IMR-90 (cell line): ENCODE data around the gene UTP14C. TPM values are rescaled to one million over a fixed set of nuclear protein-coding genes. Genes with fewer than 3 reads are reported as not detected.
A peak's percentile ranks its signal among the peaks of the same experiment; 100 is the strongest.

Source experiments
- ATAC-seq: fragments of 200-7000 bp; cut with Tn5 transposase; 2 replicates; pipeline ENCODE4 v1.9.1; 2020; ENCODE audit warnings: low read depth, mild to moderate bottlenecking, moderate library complexity
- BruUV-seq: library from RNA; stranded (reverse); fragments of 400-500 nt; replicated peaks from 2 replicates; lab custom pipeline; 2021; lab: Mats Ljungman, UMichigan
- CTCF ChIA-PET: fragments of 300-600 bp; formaldehyde crosslinking; extraction: SDS; loops from one replicate; lab custom pipeline; 2021; ENCODE audit warnings: antibody characterized with exemption; lab: Yijun Ruan, JAX
- POLR2A ChIA-PET: fragments of 300-600 bp; sonication (Branson Sonifier 250); formaldehyde crosslinking; loops from one replicate; lab custom pipeline; 2022; ENCODE audit warnings: antibody characterized with exemption; ENCODE audit not compliant: unreplicated experiment; lab: Charles Lee
- DNase-seq: peaks from one replicate; pipeline ENCODE4 v3.0.0; 2013
- H2AFZ ChIP-seq: replicated peaks from 2 replicates; pipeline ENCODE3; 2013; ENCODE audit warnings: low read length, mild to moderate bottlenecking; ENCODE audit not compliant: poor library complexity
- H2AK5ac ChIP-seq: 2 replicates; pipeline ENCODE4 v1.6.1; 2013; ENCODE audit warnings: low read depth, low read length, inconsistent platforms
- H2AK9ac ChIP-seq: replicated peaks from 2 replicates; pipeline ENCODE3; 2013; ENCODE audit warnings: mild to moderate bottlenecking, low read depth, low read length, moderate library complexity; ENCODE audit not compliant: poor library complexity
- H2BK120ac ChIP-seq: 2 replicates; pipeline ENCODE4 v1.6.1; 2013; ENCODE audit warnings: low read depth, low read length, inconsistent platforms
- H2BK15ac ChIP-seq: 3 replicates; pipeline ENCODE4 v1.6.1; 2013; ENCODE audit warnings: low read depth, low read length, inconsistent platforms
- H2BK20ac ChIP-seq: 2 replicates; pipeline ENCODE4 v1.6.1; 2013; ENCODE audit warnings: low read depth, mild to moderate bottlenecking, inconsistent platforms, low read length, moderate library complexity
- H2BK5ac ChIP-seq: 2 replicates; pipeline ENCODE4 v1.6.1; 2013; ENCODE audit warnings: mild to moderate bottlenecking, low read depth, low read length, inconsistent platforms; ENCODE audit not compliant: poor library complexity, severe bottlenecking
- H3K14ac ChIP-seq: replicated peaks from 2 replicates; pipeline ENCODE4 v1.6.1; 2013; ENCODE audit warnings: low read depth, low read length, inconsistent platforms
- H3K18ac ChIP-seq: 2 replicates; pipeline ENCODE4 v1.6.1; 2013; ENCODE audit warnings: low read depth, low read length, control low read depth
- H3K23ac ChIP-seq: 2 replicates; pipeline ENCODE4 v1.6.1; 2013; ENCODE audit warnings: low read depth, low read length, inconsistent platforms
- H3K27ac ChIP-seq: 2 replicates; pipeline ENCODE4 v1.5.1; 2013; ENCODE audit warnings: mild to moderate bottlenecking, control low read depth, low read length; ENCODE audit not compliant: insufficient read depth
- H3K27me3 ChIP-seq: 2 replicates; pipeline ENCODE4 v1.6.1; 2013; ENCODE audit warnings: low read length; ENCODE audit not compliant: control insufficient read depth, insufficient read depth
- H3K36me3 ChIP-seq: 2 replicates; pipeline ENCODE4 v1.6.1; 2013; ENCODE audit warnings: low read length, mixed read lengths; ENCODE audit not compliant: control insufficient read depth, insufficient read depth
- H3K4ac ChIP-seq: 2 replicates; pipeline ENCODE4 v1.6.1; 2013; ENCODE audit warnings: low read depth, low read length, inconsistent platforms
- H3K4me1 ChIP-seq: 2 replicates; pipeline ENCODE4 v1.6.1; 2013; ENCODE audit warnings: low read length, mixed read lengths; ENCODE audit not compliant: control insufficient read depth, insufficient read depth
- H3K4me2 ChIP-seq: 2 replicates; pipeline ENCODE4 v1.6.1; 2013; ENCODE audit warnings: low read depth, mild to moderate bottlenecking, control low read depth, low read length, moderate library complexity
- H3K4me3 ChIP-seq: 2 replicates; pipeline ENCODE4 v1.5.1; 2013; ENCODE audit warnings: low read depth, mild to moderate bottlenecking, control low read depth, low read length, moderate library complexity; ENCODE audit not compliant: insufficient read depth
- H3K56ac ChIP-seq: 2 replicates; pipeline ENCODE4 v1.6.1; 2013; ENCODE audit warnings: low read length, inconsistent platforms; ENCODE audit not compliant: insufficient read depth; ENCODE audit errors: extremely low read depth
- H3K79me1 ChIP-seq, 2 experiments: 2 replicates each; pipeline ENCODE4 v1.6.1; 2013; ENCODE audit warnings: low read length in 2 of 2, inconsistent platforms in 1 of 2, low read depth in 1 of 2
- H3K9ac ChIP-seq: 2 replicates; pipeline ENCODE4 v1.6.1; 2013; ENCODE audit warnings: low read depth, low read length, control low read depth
- H3K9me1 ChIP-seq: 2 replicates; pipeline ENCODE4 v1.6.1; 2013; ENCODE audit warnings: low read length, inconsistent platforms; ENCODE audit not compliant: insufficient read depth
- H3K9me3 ChIP-seq: 2 replicates; pipeline ENCODE4 v1.6.1; 2013; ENCODE audit warnings: low read length; ENCODE audit not compliant: control insufficient read depth, insufficient read depth
- H4K20me1 ChIP-seq: 2 replicates; pipeline ENCODE4 v1.6.1; 2013; ENCODE audit warnings: low read length, inconsistent platforms; ENCODE audit not compliant: insufficient read depth
- H4K5ac ChIP-seq: 2 replicates; pipeline ENCODE4 v1.6.1; 2013; ENCODE audit warnings: mild to moderate bottlenecking, low read depth, low read length, control low read depth
- H4K8ac ChIP-seq, 2 experiments: 2 replicates each; pipeline ENCODE4 v1.6.1; 2013; ENCODE audit warnings: low read depth in 2 of 2, low read length in 2 of 2, control low read depth in 1 of 2, inconsistent platforms in 1 of 2
- H4K91ac ChIP-seq: 2 replicates; pipeline ENCODE4 v1.6.1; 2013; ENCODE audit warnings: low read depth, low read length, inconsistent platforms; ENCODE audit not compliant: insufficient read depth
- BHLHE40 ChIP-seq: fragments of 150-350 bp; IDR thresholded peaks from 2 replicates; pipeline ENCODE4 v1.6.1; 2016; ENCODE audit warnings: mild to moderate bottlenecking, low read depth, low read length
- CEBPB ChIP-seq: IDR thresholded peaks from 2 replicates; pipeline ENCODE4 v1.6.1; 2012; ENCODE audit warnings: low read depth, low read length, improper control_type of control experiment
- CHD1 ChIP-seq: IDR thresholded peaks from 2 replicates; pipeline ENCODE4 v1.6.1; 2012; ENCODE audit warnings: low read depth, low read length, improper control_type of control experiment
- CTCF ChIP-seq: conservative IDR thresholded peaks from 2 replicates; pipeline ENCODE4 v1.5.1; 2012; ENCODE audit warnings: mild to moderate bottlenecking, low read depth, low read length, improper control_type of control experiment
- ELK1 ChIP-seq: fragments of 150-350 bp; IDR thresholded peaks from 2 replicates; pipeline ENCODE4 v1.6.1; 2016; ENCODE audit warnings: low read depth, mild to moderate bottlenecking, low read length, moderate library complexity, borderline replicate concordance
- FOS ChIP-seq: fragments of 150-350 bp; IDR thresholded peaks from 2 replicates; pipeline ENCODE4 v1.6.1; 2016; ENCODE audit warnings: low read depth, low read length
- MAFK ChIP-seq: IDR thresholded peaks from 2 replicates; pipeline ENCODE4 v1.6.1; 2012; ENCODE audit warnings: low read depth, low read length, improper control_type of control experiment
- MXI1 ChIP-seq: IDR thresholded peaks from 2 replicates; pipeline ENCODE4 v1.6.1; 2012; ENCODE audit warnings: low read depth, mild to moderate bottlenecking, low read length, moderate library complexity, borderline replicate concordance
- NFE2L2 ChIP-seq: fragments of 150-350 bp; IDR thresholded peaks from 2 replicates; pipeline ENCODE4 v1.6.1; 2016; ENCODE audit warnings: low read depth, mild to moderate bottlenecking, low read length
- POLR2A ChIP-seq: IDR thresholded peaks from 2 replicates; pipeline ENCODE4 v1.6.1; 2012; ENCODE audit warnings: mild to moderate bottlenecking, low read depth, low read length
- RAD21 ChIP-seq: IDR thresholded peaks from 2 replicates; pipeline ENCODE4 v1.6.1; 2012; ENCODE audit warnings: low read length, improper control_type of control experiment
- RCOR1 ChIP-seq: IDR thresholded peaks from 2 replicates; pipeline ENCODE4 v1.6.1; 2012; ENCODE audit warnings: mild to moderate bottlenecking, low read length, improper control_type of control experiment; ENCODE audit not compliant: insufficient replicate concordance
- RFX5 ChIP-seq: IDR thresholded peaks from 2 replicates; pipeline ENCODE4 v1.8.0; 2012; ENCODE audit warnings: low read depth, mild to moderate bottlenecking, low read length, moderate library complexity
- SMC3 ChIP-seq: fragments of 150-350 bp; IDR thresholded peaks from 2 replicates; pipeline ENCODE4 v1.6.1; 2016; ENCODE audit warnings: low read depth, mild to moderate bottlenecking, antibody characterized with exemption, low read length, moderate library complexity
- USF2 ChIP-seq: fragments of 150-350 bp; IDR thresholded peaks from 2 replicates; pipeline ENCODE4 v1.6.1; 2017; ENCODE audit warnings: mild to moderate bottlenecking, antibody characterized with exemption, low read length, low read depth
- WGBS, 2 experiments: methylation state at CpG; one replicate each; pipeline versions ENCODE4 v1.1.5 to v1.1.7; 2013; ENCODE audit warnings: missing lambda C conversion rate in 2 of 2; ENCODE audit not compliant: insufficient read length in 1 of 2; ENCODE audit errors: extremely low coverage in 2 of 2; 5-methylcytosine and 5-hydroxymethylcytosine counted together
- dilution Hi-C: fragments of 300-500 bp; cut with HindIII; formaldehyde crosslinking; loops from one replicate; pipeline ENCODE4 v1.14.3; 2018; ENCODE audit warnings: low sequenced_read_pairs; ENCODE audit not compliant: unreplicated experiment
- in situ Hi-C: fragments of 300-500 bp; cut with MboI; formaldehyde crosslinking; loops from 3 replicates; pipeline ENCODE4 v1.14.3; 2019; ENCODE audit warnings: low sequenced_read_pairs, inconsistent platforms, mixed read lengths
- intact Hi-C: fragments of 100-400 bp; cut with micrococcal nuclease; formaldehyde crosslinking; loops from 2 replicates; pipeline ENCODE4 v1.10.0; 2022
- polyA plus RNA-seq, 3 experiments: library from polyadenylated mRNA; depleted of rRNA; stranded (reverse); fragments of >200 nt; gene quantifications; 2 replicates each; pipeline ENCODE4 v1.2.3, GENCODE V29; 2012; ENCODE audit warnings: low replicate concordance in 1 of 3
- total RNA-seq: library from RNA; depleted of rRNA; stranded (reverse); fragments of >200 nt; gene quantifications from 2 replicates; pipeline ENCODE4 v1.2.3, GENCODE V29; 2012

Gene UTP14C
- total and polyA plus RNA-seq, 2 of the 4 experiments (the other 2 are of a cell fraction): 8.2 to 12.5 TPM

- intact Hi-C loops: loop anchor here (1.0 to 5.0 kb wide), 2 partner anchors 126 to 201 kb away; no protein-coding TSS in a partner anchor
- H3K36me3 ChIP-seq: no peaks in the 10 kb centered on the region
- H4K91ac ChIP-seq: no peak overlapping the region
- H2AFZ ChIP-seq: peak overlapping the region; percentile 59
- ChIA-PET CTCF (interaction anchor here (1.2 kb wide), 1 partner anchor 9 kb away, joined by 4 read pairs; no protein-coding TSS in a partner anchor), POLR2A (no interaction called here)
- no peak overlapping the region for H4K8ac ChIP-seq
- H3K4me2 ChIP-seq: no peak overlapping the region
- H3K23ac ChIP-seq: no peak overlapping the region
- ATAC-seq (peak; percentile 75), DNase-seq (peak; percentile 49)
- no peak overlapping the region for H4K5ac ChIP-seq
- no peak overlapping the region for H3K4me3 ChIP-seq
- no peaks in the 10 kb centered on the region for H3K9me1 ChIP-seq
- no peak overlapping the region for H3K18ac ChIP-seq
- H2BK5ac ChIP-seq: no peak overlapping the region
- H3K4me1 ChIP-seq: peaks cover 12% of the 10 kb centered on the region
- peak overlapping the region; percentile 32 for H2AK9ac ChIP-seq
- no peaks in the 10 kb centered on the region for H3K79me1 ChIP-seq
- H3K14ac ChIP-seq: no peak overlapping the region
- WGBS, 2 experiments: 71 to 100% methylated on average over 1 to 2 of the region's 3 CpGs
- H3K56ac ChIP-seq: no peak overlapping the region
- H3K9me3 ChIP-seq: no peaks in the 10 kb centered on the region
- H3K9ac ChIP-seq: no peak overlapping the region
- H3K27ac ChIP-seq: no peak overlapping the region
- H2BK120ac ChIP-seq: no peak overlapping the region
- H3K4ac ChIP-seq: no peak overlapping the region
- H2BK15ac ChIP-seq: no peak overlapping the region
- peaks cover 5% of the 10 kb centered on the region; the same call in 1 of the 2 replicates for H4K20me1 ChIP-seq
- H3K27me3 ChIP-seq: peaks cover 32% of the 10 kb centered on the region
- dilution Hi-C loops: no loop called here
- no peak overlapping the region for H2AK5ac ChIP-seq
- BruUV-seq: no TSS peak
- H2BK20ac ChIP-seq: no peak overlapping the region
- in situ Hi-C loops: loop anchor here (5.0 to 25.0 kb wide), 2 partner anchors 126 to 461 kb away; partner anchors contain the start of genes CKAP2, NEK5 and VPS36
- TF ChIP-seq RCOR1 (no peak), CEBPB (no peak), BHLHE40 (no peak), POLR2A (no peak), RAD21 (peak; percentile 52), ELK1 (no peak), MXI1 (no peak), SMC3 (peak; percentile 46; the same call in 1 of the 2 replicates), RFX5 (no peak), NFE2L2 (no peak), CHD1 (no peak), MAFK (no peak), FOS (no peak), CTCF (peak; percentile 63), USF2 (no peak)
These were observed 23.3 kb upstream of the UTP14C start for GRCh38 chr13:52001120-52001731.
